ENCODE results near the gene PTGS2. TPM values are rescaled to one million over a fixed set of nuclear protein-coding genes. Genes with fewer than 3 reads are reported as not detected.

PTGS2 gene
- total and polyA plus RNA-seq, 9 of the 15 experiments (the other 6 are each of a cell fraction or from before 2014, with no cell fraction given), result 0.01 TPM; not detected in 8

- Histone ChIP-seq H3K27ac (ENCODE audit: extremely low read depth, low read depth, low read length) (no peak overlapping the region), H3K4me2 (ENCODE audit: insufficient read depth, low read length) (no peak overlapping the region), H3K9ac (ENCODE audit: insufficient read depth in 1 of 2, low read depth in 2 of 2, low read length in 2 of 2) (no peak overlapping the region), H3K79me2 (ENCODE audit: control insufficient read depth, insufficient read depth, low read length) (no peaks in the 10 kb centered on the region), H4K20me1 (replicated peaks; ENCODE audit: control insufficient read depth, insufficient read depth, low read length) (no peaks in the 10 kb centered on the region), H3K9me1 (ENCODE audit: control insufficient read depth, insufficient read depth, low read length) (no peaks in the 10 kb centered on the region), H3K4me3 (no peak overlapping the region), H3K4me1 (replicated peaks in 1 of 2; ENCODE audit: control insufficient read depth in 2 of 2, insufficient read depth in 2 of 2, low read length in 2 of 2) (no peaks in the 10 kb centered on the region), H3K27me3 (ENCODE audit: control insufficient read depth in 2 of 2, insufficient read depth in 2 of 2, low read length in 2 of 2) (no peaks in the 10 kb centered on the region), H2AFZ (ENCODE audit: low read depth, low read length) (no peak overlapping the region), H3K9me3 (replicated peaks; ENCODE audit: control insufficient read depth, insufficient read depth, low read depth, low read length) (no peaks in the 10 kb centered on the region), H3K36me3 (ENCODE audit: control insufficient read depth, insufficient read depth, low read length) (no peaks in the 10 kb centered on the region)
- FAIRE-seq, result no peak
- intact Hi-C loops (cut with micrococcal nuclease), result no loop called here
- in situ Hi-C loops (cut with MboI), result no loop called here
- ChIA-PET POLR2A (interaction anchor here (0.5 kb wide), 1 partner anchor 357 kb away, joined by 3 read pairs; no protein-coding TSS in a partner anchor), CTCF (ENCODE audit: low intra/inter-chr PET ratio) (no interaction called here)
- no peak for ATAC-seq
- TF ChIP-seq CHCHD3 (CRISPR knock-in tag; IDR thresholded peaks at IDR 0.05), result no peak
- TF ChIP-seq DNMT1 (IDR thresholded peaks at IDR 0.05), result no peak
- no peak for TF ChIP-seq ATF4 (CRISPR knock-in tag; IDR thresholded peaks at IDR 0.05)
- TF ChIP-seq ZNF766 (CRISPR knock-in tag; conservative IDR thresholded peaks at IDR 0.05), result no peak
- TF ChIP-seq TBL1XR1 (IDR thresholded peaks at IDR 0.05; ENCODE audit: low read length in 2 of 2), result no peak
- no peak for TF ChIP-seq FUS (optimal IDR thresholded peaks at IDR 0.05; ENCODE audit: low read depth, low read length)
- no peak for TF ChIP-seq MLX (CRISPR knock-in tag; conservative IDR thresholded peaks at IDR 0.05)
- no peak for TF ChIP-seq KAT8 (IDR thresholded peaks at IDR 0.05; ENCODE audit: low read depth)
- no peak for TF ChIP-seq CHD2 (IDR thresholded peaks at IDR 0.05; ENCODE audit: low read depth, low read length)
- BruUV-seq (replicated peaks), result no TSS peak
- WGBS (ENCODE audit: insufficient coverage, low coverage, missing lambda C conversion rate), result 0% methylated on average over 2 of the region's 2 CpGs
- no peak for DNase-seq (ENCODE audit: extremely low read depth in 1 of 4, low spot score in 3 of 4)
Measured at GRCh38 chr1:186653312-186653711, 26.9 kb downstream of the PTGS2 start.
